ENCODE data around the gene ASH1L. TPM values are rescaled to one million over a fixed set of nuclear protein-coding genes. Genes with fewer than 3 reads are reported as not detected.
"Not testable (repeated sequence)": the region's sequence is repeated elsewhere in the genome, so short reads cannot be mapped to it uniquely, and the experiment has no call there.

Gene ASH1L
- total and polyA plus RNA-seq, 2 donors (not counting 3 experiments of a cell fraction or from before 2014, with no cell fraction given): 11.6 to 29.2 TPM

GRCh38 chr1:155329980-155330598 lies 232.5 kb downstream of the ASH1L start:
- H3K4me2 ChIP-seq (ENCODE audit: insufficient read depth, low read length): no peak overlapping the region
- no peaks in the 10 kb centered on the region for H3K9me3 ChIP-seq (replicated peaks; ENCODE audit: control insufficient read depth, insufficient read depth, low read length)
- H3K79me2 ChIP-seq (ENCODE audit: control insufficient read depth, insufficient read depth, low read length): no peaks in the 10 kb centered on the region
- peaks cover 7% of the 10 kb centered on the region for H3K4me1 ChIP-seq (ENCODE audit: control insufficient read depth, extremely low read depth, insufficient read depth, low read length)
- no peaks in the 10 kb centered on the region for H3K27me3 ChIP-seq (ENCODE audit: control insufficient read depth in 2 of 2, insufficient read depth in 2 of 2, low read length in 2 of 2)
- H2AFZ ChIP-seq (ENCODE audit: low read depth, low read length): no peak overlapping the region
- FAIRE-seq (no peak), DNase-seq (ENCODE audit: low read depth, low spot score) (no peak)
- dilution Hi-C loops (cut with MboI; ENCODE audit: extremely low pct_ligation_motif_present, low sequenced_read_pairs): no loop called here
- intact Hi-C loops (cut with micrococcal nuclease): no loop called here
- no peaks in the 10 kb centered on the region for H3K9me1 ChIP-seq (replicated peaks; ENCODE audit: control insufficient read depth, extremely low read depth, insufficient read depth, low read length)
- no peak overlapping the region for H3K9ac ChIP-seq (replicated peaks; ENCODE audit: extremely low read depth, insufficient read depth, low read length)
- no TSS peak for BruUV-seq (replicated peaks)
- H4K20me1 ChIP-seq (replicated peaks; ENCODE audit: control insufficient read depth, extremely low read depth, insufficient read depth, low read length): no peaks in the 10 kb centered on the region
- no peak overlapping the region for H3K4me3 ChIP-seq (replicated peaks in 1 of 3; ENCODE audit: insufficient read depth in 1 of 3, low read depth in 1 of 3, low read length in 3 of 3)
- H3K36me3 ChIP-seq (ENCODE audit: control insufficient read depth in 2 of 2, extremely low read depth in 1 of 2, insufficient read depth in 2 of 2, low read length in 2 of 2): peaks cover 5 to 21% of the 10 kb centered on the region in 2 experiments
- TF ChIP-seq JUN (IDR thresholded peaks at IDR 0.05; ENCODE audit: borderline replicate concordance, insufficient read depth, insufficient read length, low read depth) (no peak), POLR2AphosphoS5 (IDR thresholded peaks at IDR 0.05; ENCODE audit: insufficient read depth, low read depth, low read length) (no peak), GATA2 (IDR thresholded peaks at IDR 0.05; ENCODE audit: insufficient read depth, insufficient read length, low read depth, low read length) (no peak)
- TF ChIP-seq, protein P1, sequence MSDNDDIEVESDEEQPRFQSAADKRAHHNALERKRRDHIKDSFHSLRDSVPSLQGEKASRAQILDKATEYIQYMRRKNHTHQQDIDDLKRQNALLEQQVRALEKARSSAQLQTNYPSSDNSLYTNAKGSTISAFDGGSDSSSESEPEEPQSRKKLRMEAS (IDR thresholded peaks at IDR 0.05; ENCODE audit: insufficient read depth, insufficient read length): no peak
- TF ChIP-seq, protein P2, sequence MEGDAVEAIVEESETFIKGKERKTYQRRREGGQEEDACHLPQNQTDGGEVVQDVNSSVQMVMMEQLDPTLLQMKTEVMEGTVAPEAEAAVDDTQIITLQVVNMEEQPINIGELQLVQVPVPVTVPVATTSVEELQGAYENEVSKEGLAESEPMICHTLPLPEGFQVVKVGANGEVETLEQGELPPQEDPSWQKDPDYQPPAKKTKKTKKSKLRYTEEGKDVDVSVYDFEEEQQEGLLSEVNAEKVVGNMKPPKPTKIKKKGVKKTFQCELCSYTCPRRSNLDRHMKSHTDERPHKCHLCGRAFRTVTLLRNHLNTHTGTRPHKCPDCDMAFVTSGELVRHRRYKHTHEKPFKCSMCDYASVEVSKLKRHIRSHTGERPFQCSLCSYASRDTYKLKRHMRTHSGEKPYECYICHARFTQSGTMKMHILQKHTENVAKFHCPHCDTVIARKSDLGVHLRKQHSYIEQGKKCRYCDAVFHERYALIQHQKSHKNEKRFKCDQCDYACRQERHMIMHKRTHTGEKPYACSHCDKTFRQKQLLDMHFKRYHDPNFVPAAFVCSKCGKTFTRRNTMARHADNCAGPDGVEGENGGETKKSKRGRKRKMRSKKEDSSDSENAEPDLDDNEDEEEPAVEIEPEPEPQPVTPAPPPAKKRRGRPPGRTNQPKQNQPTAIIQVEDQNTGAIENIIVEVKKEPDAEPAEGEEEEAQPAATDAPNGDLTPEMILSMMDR (IDR thresholded peaks at IDR 0.05; ENCODE audit: extremely low read depth in 1 of 2, insufficient read depth in 1 of 2, low read depth in 1 of 2, low read length in 2 of 2): no peak
- no peak overlapping the region for H3K27ac ChIP-seq (ENCODE audit: insufficient read depth, low read depth, low read length)
- ChIA-PET CTCF (no interaction called here), POLR2A (interaction anchor here (0.7 kb wide), 1 partner anchor 10 kb away, joined by 10 read pairs; the partner anchor contains the start of gene RUSC1)

DNA sequence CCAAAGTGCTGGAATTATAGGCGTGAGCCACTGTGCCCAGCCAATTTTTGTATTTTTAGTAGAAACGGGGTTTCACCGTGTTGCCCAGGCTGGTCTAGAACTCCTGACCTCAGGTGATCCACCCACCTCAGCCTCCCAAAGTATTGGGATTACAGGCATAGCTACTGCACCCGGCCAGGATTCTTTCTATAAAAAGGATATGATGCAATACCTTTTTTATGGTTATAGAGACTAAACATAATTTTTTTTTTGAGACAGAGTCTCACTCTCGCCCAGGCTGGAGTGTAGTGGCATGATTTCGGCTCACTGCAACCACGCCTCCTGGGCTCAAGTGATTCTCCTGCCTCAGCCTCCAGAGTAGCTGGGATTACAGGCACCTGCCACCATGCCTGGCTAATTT lies 233.7 kb downstream of the ASH1L start:
- dilution Hi-C loops (cut with MboI; ENCODE audit: extremely low pct_ligation_motif_present, low sequenced_read_pairs); DNase-seq (ENCODE audit: low read depth, low spot score); H3K27me3 ChIP-seq (ENCODE audit: control insufficient read depth in 2 of 2, insufficient read depth in 2 of 2, low read length in 2 of 2); H3K79me2 ChIP-seq (ENCODE audit: control insufficient read depth, insufficient read depth, low read length); BruUV-seq (replicated peaks); H3K4me2 ChIP-seq (ENCODE audit: insufficient read depth, low read length); H2AFZ ChIP-seq (ENCODE audit: low read depth, low read length); H3K9ac ChIP-seq (replicated peaks; ENCODE audit: extremely low read depth, insufficient read depth, low read length); H3K4me3 ChIP-seq (replicated peaks in 1 of 3; ENCODE audit: insufficient read depth in 1 of 3, low read depth in 1 of 3, low read length in 3 of 3); H4K20me1 ChIP-seq (replicated peaks; ENCODE audit: control insufficient read depth, extremely low read depth, insufficient read depth, low read length); FAIRE-seq; H3K9me3 ChIP-seq (replicated peaks; ENCODE audit: control insufficient read depth, insufficient read depth, low read length); intact Hi-C loops (cut with micrococcal nuclease); H3K4me1 ChIP-seq (ENCODE audit: control insufficient read depth, extremely low read depth, insufficient read depth, low read length); H3K27ac ChIP-seq (ENCODE audit: insufficient read depth, low read depth, low read length); H3K9me1 ChIP-seq (replicated peaks; ENCODE audit: control insufficient read depth, extremely low read depth, insufficient read depth, low read length): not testable (repeated sequence)
- peaks cover 2 to 21% of the 10 kb centered on the region in 2 experiments for H3K36me3 ChIP-seq (ENCODE audit: control insufficient read depth in 2 of 2, extremely low read depth in 1 of 2, insufficient read depth in 2 of 2, low read length in 2 of 2)
- POLR2A ChIA-PET: interaction anchor here (1.3 kb wide), 1 partner anchor 10 kb away, joined by 5 read pairs; no protein-coding TSS in a partner anchor
- CTCF ChIA-PET: interaction anchor here (1.0 kb wide), 1 partner anchor 78 kb away, joined by 3 read pairs; no protein-coding TSS in a partner anchor

Data from endothelial cell of umbilical vein (primary cell).